H9 (cell line): Measurements from ENCODE around the gene SHISA9. TPM values are rescaled to one million over a fixed set of nuclear protein-coding genes. Genes with fewer than 3 reads are reported as not detected.
A peak's percentile ranks its signal among the peaks of the same experiment; 100 is the strongest.

Source experiments
- DNase-seq: peaks from one replicate; pipeline ENCODE4 v3.0.0-alpha.2; 2017
- H2AFZ ChIP-seq: one replicate; pipeline ENCODE4 v1.6.1; 2013; ENCODE audit warnings: mild to moderate bottlenecking, low read length, control low read depth, moderate library complexity
- H2AK5ac ChIP-seq: 2 replicates; pipeline ENCODE4 v1.6.1; 2013; ENCODE audit warnings: low read length, control low read depth, mixed read lengths; ENCODE audit not compliant: insufficient read length
- H2BK120ac ChIP-seq: one replicate; pipeline ENCODE4 v1.6.1; 2013; ENCODE audit warnings: low read depth, mild to moderate bottlenecking, low read length, control low read depth, inconsistent platforms; ENCODE audit not compliant: poor library complexity, severe bottlenecking
- H2BK12ac ChIP-seq: 2 replicates; pipeline ENCODE4 v1.6.1; 2013; ENCODE audit warnings: low read length, control low read depth, mixed read lengths, low read depth; ENCODE audit not compliant: insufficient read length
- H2BK15ac ChIP-seq: 2 replicates; pipeline ENCODE4 v1.6.1; 2013; ENCODE audit warnings: low read depth, low read length, control low read depth
- H2BK20ac ChIP-seq: one replicate; pipeline ENCODE4 v1.6.1; 2013; ENCODE audit warnings: low read depth, mild to moderate bottlenecking, low read length, control low read depth, inconsistent platforms; ENCODE audit not compliant: poor library complexity, severe bottlenecking
- H2BK5ac ChIP-seq: 2 replicates; pipeline ENCODE4 v1.6.1; 2013; ENCODE audit warnings: low read length, control low read depth, mixed read lengths; ENCODE audit not compliant: insufficient read length
- H3K14ac ChIP-seq: 2 replicates; pipeline ENCODE4 v1.6.1; 2013; ENCODE audit warnings: low read length, control low read depth; ENCODE audit not compliant: insufficient read depth
- H3K18ac ChIP-seq: 2 replicates; pipeline ENCODE4 v1.6.1; 2013; ENCODE audit warnings: low read depth, mild to moderate bottlenecking, mixed read lengths, low read length, control low read depth; ENCODE audit not compliant: insufficient read length
- H3K23ac ChIP-seq: 2 replicates; pipeline ENCODE4 v1.6.1; 2013; ENCODE audit warnings: low read length, control low read depth, mixed read lengths, low read depth; ENCODE audit not compliant: insufficient read length
- H3K23me2 ChIP-seq: 2 replicates; pipeline ENCODE4 v1.6.1; 2013; ENCODE audit warnings: low read depth, mild to moderate bottlenecking, mixed read lengths, low read length, control low read depth; ENCODE audit not compliant: insufficient read length, poor library complexity, severe bottlenecking
- H3K27ac ChIP-seq: 2 replicates; pipeline ENCODE4 v1.5.1; 2013; ENCODE audit warnings: low read length, control low read depth, mixed read lengths, low read depth; ENCODE audit not compliant: insufficient read length
- H3K27me3 ChIP-seq: 2 replicates; pipeline ENCODE4 v1.6.1; 2013; ENCODE audit warnings: low read length, control low read depth, inconsistent platforms; ENCODE audit not compliant: insufficient read depth
- H3K4ac ChIP-seq: 2 replicates; pipeline ENCODE4 v1.6.1; 2013; ENCODE audit warnings: low read depth, mild to moderate bottlenecking, control low read depth, inconsistent platforms, low read length, moderate library complexity
- H3K4me1 ChIP-seq: 2 replicates; pipeline ENCODE4 v1.6.1; 2013; ENCODE audit warnings: low read length, control low read depth, inconsistent platforms; ENCODE audit not compliant: insufficient read depth
- H3K4me2 ChIP-seq: 2 replicates; pipeline ENCODE4 v1.6.1; 2013; ENCODE audit warnings: low read length, control low read depth, mixed read lengths; ENCODE audit not compliant: insufficient read length, insufficient read depth
- H3K56ac ChIP-seq: 2 replicates; pipeline ENCODE4 v1.6.1; 2013; ENCODE audit warnings: low read depth, mild to moderate bottlenecking, mixed read lengths, low read length, control low read depth; ENCODE audit not compliant: insufficient read length
- H3K79me1 ChIP-seq: 2 replicates; pipeline ENCODE4 v1.6.1; 2013; ENCODE audit warnings: low read depth, mild to moderate bottlenecking, moderate library complexity, low read length, control low read depth, inconsistent platforms; ENCODE audit not compliant: insufficient read depth, poor library complexity, severe bottlenecking
- H3K79me2 ChIP-seq: 2 replicates; pipeline ENCODE4 v1.6.1; 2013; ENCODE audit warnings: low read length, control low read depth, inconsistent platforms; ENCODE audit not compliant: insufficient read depth
- H3K9ac ChIP-seq: 2 replicates; pipeline ENCODE4 v1.6.1; 2013; ENCODE audit warnings: low read length, control low read depth, mixed read lengths; ENCODE audit not compliant: insufficient read length; ENCODE audit errors: extremely low read depth
- H3K9me3 ChIP-seq: one replicate; pipeline ENCODE4 v1.6.1; 2013; ENCODE audit warnings: low read depth, low read length, inconsistent platforms; ENCODE audit not compliant: control insufficient read depth
- H3T11ph ChIP-seq: one replicate; pipeline ENCODE4 v1.6.1; 2013; ENCODE audit warnings: mild to moderate bottlenecking, low read length, control low read depth, inconsistent platforms
- H4K20me1 ChIP-seq: one replicate; pipeline ENCODE4 v1.6.1; 2013; ENCODE audit not compliant: control insufficient read depth, insufficient read length, insufficient read depth
- H4K5ac ChIP-seq: 2 replicates; pipeline ENCODE4 v1.6.1; 2013; ENCODE audit warnings: low read depth, mild to moderate bottlenecking, mixed read lengths, low read length, control low read depth; ENCODE audit not compliant: insufficient read length
- H4K8ac ChIP-seq: replicated peaks from 2 replicates; pipeline ENCODE4 v1.6.1; 2013; ENCODE audit warnings: low read length, control low read depth, mixed read lengths, low read depth; ENCODE audit not compliant: insufficient read length
- H4K91ac ChIP-seq: 2 replicates; pipeline ENCODE4 v1.6.1; 2013; ENCODE audit warnings: low read depth, mild to moderate bottlenecking, moderate library complexity, mixed read lengths, low read length, control low read depth; ENCODE audit not compliant: insufficient read length
- H3K27ac Mint-ChIP-seq, 3 experiments: 2 replicates in 2 of 3; 3 replicates in 1 of 3; pipeline ENCODE4 v1.8.0; 2020 to 2021; ENCODE audit warnings: mixed read lengths in 3 of 3, mild to moderate bottlenecking in 1 of 3, moderate library complexity in 1 of 3
- H3K27me3 Mint-ChIP-seq: 2 replicates; pipeline ENCODE4 v1.8.0; 2021; ENCODE audit warnings: low read depth, mild to moderate bottlenecking, moderate library complexity, mixed read lengths
- H3K36me3 Mint-ChIP-seq, 3 experiments: 2 replicates in 2 of 3; 3 replicates in 1 of 3; pipeline ENCODE4 v1.8.0; 2020 to 2021; ENCODE audit warnings: low read depth in 3 of 3, mixed read lengths in 3 of 3; ENCODE audit not compliant: insufficient read depth in 1 of 3
- H3K4me1 Mint-ChIP-seq, 2 experiments: 2 replicates each; pipeline ENCODE4 v1.8.0; 2020; ENCODE audit warnings: mixed read lengths in 2 of 2
- H3K4me3 Mint-ChIP-seq, 2 experiments: 2 replicates in 1 of 2; 3 replicates in 1 of 2; pipeline ENCODE4 v1.8.0; 2020 to 2021; ENCODE audit warnings: mild to moderate bottlenecking in 2 of 2, mixed read lengths in 2 of 2, moderate library complexity in 1 of 2
- H3K9me3 Mint-ChIP-seq, 2 experiments: 2 replicates in 1 of 2; 3 replicates in 1 of 2; pipeline ENCODE4 v1.8.0; 2020; ENCODE audit warnings: mild to moderate bottlenecking in 2 of 2, mixed read lengths in 2 of 2, moderate library complexity in 1 of 2
- WGBS: extraction: QIAGEN DNeasy Blood & Tissue Kit; methylation state at CpG from one replicate; pipeline ENCODE4 v1.1.7; 2013; ENCODE audit warnings: missing lambda C conversion rate, low lambda C conversion rate, mixed read lengths; ENCODE audit not compliant: insufficient read length; ENCODE audit errors: extremely low coverage; 5-methylcytosine and 5-hydroxymethylcytosine counted together
- total RNA-seq: library from RNA; stranded (reverse); gene quantifications from 2 replicates; pipeline ENCODE4 v1.2.1, GENCODE V29; 2021
- TF ChIP-seq, protein P1 (sequence below): fragments of 200-600 bp; sonication (generic); conservative IDR thresholded peaks from 3 replicates; pipeline ENCODE4 v1.8.0; 2021; ENCODE audit warnings: antibody characterized with exemption, mild to moderate bottlenecking

SHISA9 gene
- total RNA-seq, 1 experiment from 2014 or later, result 7.0 TPM

DNA sequence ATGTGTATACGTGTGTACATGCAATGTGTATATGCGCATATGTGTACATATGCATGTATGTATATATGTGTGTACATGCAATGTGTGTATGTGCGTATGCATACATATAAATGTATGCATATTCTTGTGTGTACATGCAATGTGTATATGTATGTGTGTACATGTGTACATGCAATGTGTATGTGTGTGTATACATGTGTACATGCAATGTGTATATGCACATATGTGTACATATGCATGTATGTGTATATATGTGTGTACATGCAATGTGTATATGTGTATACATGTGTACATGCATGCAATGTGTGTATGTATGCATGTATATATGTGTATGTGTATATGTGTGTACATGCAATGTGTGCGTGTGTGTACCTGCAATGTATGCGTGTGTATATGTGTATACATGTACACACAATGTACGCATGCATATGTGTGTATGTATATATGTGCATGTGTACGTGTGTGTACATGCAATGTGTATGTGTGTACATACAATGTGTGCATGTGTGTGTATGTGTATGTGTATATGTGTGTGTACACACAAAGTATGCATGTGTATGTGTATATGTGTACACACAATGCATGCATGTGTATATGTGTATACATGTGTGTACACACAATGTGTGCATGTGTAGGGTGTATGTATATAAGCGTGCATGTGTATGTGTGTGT lies 167.7 kb downstream of the SHISA9 start:
- Histone ChIP-seq H3K23ac (no peak overlapping the region), H3K27me3 (no peaks in the 10 kb centered on the region), H2BK120ac (no peak overlapping the region), H3K9me3 (no peaks in the 10 kb centered on the region), H3K4me2 (no peak overlapping the region), H3K4me1 (peaks cover 10% of the 10 kb centered on the region; the same call in 1 of the 2 replicates), H2BK5ac (no peak overlapping the region), H2AK5ac (no peak overlapping the region), H3K14ac (no peak overlapping the region), H3K23me2 (no peaks in the 10 kb centered on the region), H4K91ac (no peak overlapping the region), H3T11ph (no peak overlapping the region), H2BK12ac (no peak overlapping the region), H3K27ac (peak overlapping the region; percentile 70), H2BK15ac (no peak overlapping the region), H2BK20ac (no peak overlapping the region), H4K20me1 (no peaks in the 10 kb centered on the region), H3K9ac (no peak overlapping the region), H3K4ac (no peak overlapping the region), H2AFZ (no peak overlapping the region), H3K56ac (no peak overlapping the region), H3K79me2 (no peaks in the 10 kb centered on the region; the same call in 1 of the 2 replicates), H4K8ac (no peak overlapping the region), H3K79me1 (no peaks in the 10 kb centered on the region), H4K5ac (no peak overlapping the region), H3K18ac (peak overlapping the region; percentile 5)
- H3K9me3 Mint-ChIP-seq, result peaks cover 5 to 7% of the 10 kb centered on the region in 2 experiments; a peak in 4 of 5 replicates
- no peak overlapping the region for H3K4me3 Mint-ChIP-seq
- DNase-seq, result no peak
- H3K27ac Mint-ChIP-seq, result peak overlapping the region in 2 of 3 experiments; percentile 97 to 98; a peak in 3 of 7 replicates
- H3K4me1 Mint-ChIP-seq, result peaks cover 24 to 36% of the 10 kb centered on the region in 2 experiments
- TF ChIP-seq, protein P1, sequence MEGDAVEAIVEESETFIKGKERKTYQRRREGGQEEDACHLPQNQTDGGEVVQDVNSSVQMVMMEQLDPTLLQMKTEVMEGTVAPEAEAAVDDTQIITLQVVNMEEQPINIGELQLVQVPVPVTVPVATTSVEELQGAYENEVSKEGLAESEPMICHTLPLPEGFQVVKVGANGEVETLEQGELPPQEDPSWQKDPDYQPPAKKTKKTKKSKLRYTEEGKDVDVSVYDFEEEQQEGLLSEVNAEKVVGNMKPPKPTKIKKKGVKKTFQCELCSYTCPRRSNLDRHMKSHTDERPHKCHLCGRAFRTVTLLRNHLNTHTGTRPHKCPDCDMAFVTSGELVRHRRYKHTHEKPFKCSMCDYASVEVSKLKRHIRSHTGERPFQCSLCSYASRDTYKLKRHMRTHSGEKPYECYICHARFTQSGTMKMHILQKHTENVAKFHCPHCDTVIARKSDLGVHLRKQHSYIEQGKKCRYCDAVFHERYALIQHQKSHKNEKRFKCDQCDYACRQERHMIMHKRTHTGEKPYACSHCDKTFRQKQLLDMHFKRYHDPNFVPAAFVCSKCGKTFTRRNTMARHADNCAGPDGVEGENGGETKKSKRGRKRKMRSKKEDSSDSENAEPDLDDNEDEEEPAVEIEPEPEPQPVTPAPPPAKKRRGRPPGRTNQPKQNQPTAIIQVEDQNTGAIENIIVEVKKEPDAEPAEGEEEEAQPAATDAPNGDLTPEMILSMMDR, result no peak
- H3K27me3 Mint-ChIP-seq, result no peaks in the 10 kb centered on the region
- no CpG with 5 or more reads among the region's 8 CpGs for WGBS
- peaks cover 0 to 8% (median 0%) of the 10 kb centered on the region in 3 experiments; a peak in 4 of 7 replicates for H3K36me3 Mint-ChIP-seq
